HCT116 (cell line): ENCODE results near the gene CTIF. TPM values are rescaled to one million over a fixed set of nuclear protein-coding genes. Genes with fewer than 3 reads are reported as not detected.

Source experiments
- ATAC-seq: fragments of 200-7000 bp; cut with Tn5 transposase; 2 replicates; pipeline ENCODE4 v1.9.1; 2020; ENCODE audit warnings: mild to moderate bottlenecking, moderate library complexity
- BruUV-seq: library from RNA; stranded (reverse); fragments of 400-500 nt; replicated peaks from 2 replicates; lab custom pipeline; 2021; lab: Mats Ljungman, UMichigan
- CTCF ChIA-PET: fragments of 300-600 bp; sonication (Branson Sonifier 250); formaldehyde crosslinking; loops from one replicate; lab custom pipeline; 2021; ENCODE audit warnings: antibody characterized with exemption; lab: Charles Lee
- POLR2A ChIA-PET: fragments of 300-600, 350-600 bp; sonication (Branson Sonifier 250); formaldehyde crosslinking; loops from one replicate; lab custom pipeline; 2021; ENCODE audit warnings: antibody characterized with exemption; lab: Charles Lee
- RAD21 ChIA-PET, 2 experiments: fragments of 300-600 bp; sonication (Branson Sonifier 250); formaldehyde crosslinking; loops; one replicate each; lab custom pipeline; 2023; ENCODE audit warnings: low total read pairs in 2 of 2; ENCODE audit not compliant: uncharacterized antibody in 2 of 2, unreplicated experiment in 2 of 2, low non-redundant PET in 1 of 2; lab: Charles Lee
- DNase-seq: peaks from one replicate; pipeline ENCODE4 v3.0.0-alpha.2; 2010; ENCODE audit warnings: low read depth, low spot score
- H2AFZ ChIP-seq: fragments of 200-600 bp; shearing (Covaris generic), sonication (generic); 2 replicates; pipeline ENCODE4 v1.6.1; 2017; ENCODE audit warnings: low read depth, mixed run types, mixed read lengths, antibody characterized with exemption, low read length; ENCODE audit not compliant: poor library complexity, severe bottlenecking
- H3K27ac ChIP-seq: 2 replicates; pipeline ENCODE4 v1.5.1; 2012; ENCODE audit warnings: low read depth, low read length
- H3K27me3 ChIP-seq: fragments of 200-600 bp; sonication (generic); 2 replicates; pipeline ENCODE4 v1.6.1; 2016; ENCODE audit warnings: mixed run types, low read length, mixed read lengths; ENCODE audit not compliant: insufficient read depth
- H3K36me3 ChIP-seq, 2 experiments: fragments of 200-500 bp in 1 of 2; fragments of 200-600 bp in 1 of 2; sonication (Bioruptor generic) in 1 of 2; sonication (generic) in 1 of 2; 2 replicates each; pipeline versions ENCODE4 v1.5.1 to v1.6.1; 2014 to 2016; ENCODE audit warnings: low read length in 2 of 2, inconsistent platforms in 1 of 2, mixed read lengths in 1 of 2, mixed run types in 1 of 2; ENCODE audit not compliant: insufficient read depth in 2 of 2, control insufficient read depth in 1 of 2
- H3K4me1 ChIP-seq, 2 experiments: fragments of 200-600 bp in 1 of 2; sonication (generic) in 1 of 2; 2 replicates each; pipeline versions ENCODE4 v1.5.1 to v1.6.1; 2012 to 2017; ENCODE audit warnings: low read length in 2 of 2, inconsistent platforms in 1 of 2, mild to moderate bottlenecking in 1 of 2, mixed read lengths in 1 of 2, mixed run types in 1 of 2, moderate library complexity in 1 of 2; ENCODE audit not compliant: insufficient read depth in 2 of 2, control insufficient read depth in 1 of 2
- H3K4me2 ChIP-seq: fragments of 200-600 bp; sonication (generic); 2 replicates; pipeline ENCODE4 v1.6.1; 2017; ENCODE audit warnings: mixed run types, low read length, mixed read lengths
- H3K4me3 ChIP-seq, 2 experiments: fragments of 200-600 bp in 1 of 2; sonication (generic) in 1 of 2; replicated peaks in 1 of 2; 2 replicates each; pipeline ENCODE4 v1.5.1; 2011 to 2016; ENCODE audit warnings: low read length in 2 of 2, control low read depth in 1 of 2, low read depth in 1 of 2, mild to moderate bottlenecking in 1 of 2, mixed read lengths in 1 of 2, mixed run types in 1 of 2
- H3K79me2 ChIP-seq: fragments of 200-600 bp; sonication (generic); 2 replicates; pipeline ENCODE4 v1.6.1; 2017; ENCODE audit warnings: mild to moderate bottlenecking, mixed run types, low read length, moderate library complexity, mixed read lengths; ENCODE audit not compliant: insufficient read depth
- H3K9ac ChIP-seq: fragments of 200-600 bp; sonication (generic); 2 replicates; pipeline ENCODE4 v1.6.1; 2016; ENCODE audit warnings: low read length, mixed read lengths
- H3K9me2 ChIP-seq: fragments of 200-600 bp; sonication (generic), shearing (Covaris generic); 2 replicates; pipeline ENCODE4 v1.6.1; 2017; ENCODE audit warnings: mixed run types, mild to moderate bottlenecking, moderate library complexity; ENCODE audit not compliant: insufficient read depth
- H3K9me3 ChIP-seq, 2 experiments: fragments of 200-500 bp in 1 of 2; fragments of 200-600 bp in 1 of 2; sonication (Bioruptor generic) in 1 of 2; sonication (generic) in 1 of 2; 2 replicates each; pipeline ENCODE4 v1.6.1; 2014 to 2017; ENCODE audit warnings: low read length in 2 of 2, mixed read lengths in 2 of 2, inconsistent platforms in 1 of 2, low read depth in 1 of 2, mild to moderate bottlenecking in 1 of 2, mixed run types in 1 of 2, moderate library complexity in 1 of 2; ENCODE audit not compliant: control insufficient read depth in 1 of 2, insufficient read depth in 1 of 2
- H4K20me1 ChIP-seq: fragments of 200-600 bp; sonication (generic), shearing (Covaris generic); 2 replicates; pipeline ENCODE4 v1.6.1; 2017; ENCODE audit warnings: mixed run types, mild to moderate bottlenecking, moderate library complexity; ENCODE audit not compliant: insufficient read depth
- CTCF ChIP-seq, 3 experiments: fragments of 200-600 bp in 1 of 3; sonication (generic) in 1 of 3; IDR thresholded peaks in 2 of 3; conservative IDR thresholded peaks in 1 of 3; 2 replicates each; pipeline ENCODE4 v1.5.1; 2012 to 2017; ENCODE audit warnings: low read depth in 2 of 3, low read length in 2 of 3, antibody characterized with exemption in 1 of 3, borderline replicate concordance in 1 of 3, control low read depth in 1 of 3, mild to moderate bottlenecking in 1 of 3, mixed read lengths in 1 of 3, mixed run types in 1 of 3, moderate library complexity in 1 of 3; ENCODE audit not compliant: insufficient read depth in 1 of 3
- EZH2phosphoT487 ChIP-seq: fragments of 200-600 bp; IDR thresholded peaks from 2 replicates; pipeline ENCODE4 v1.6.1; 2018; ENCODE audit warnings: antibody characterized with exemption, borderline replicate concordance
- POLR2AphosphoS5 ChIP-seq: IDR thresholded peaks from 2 replicates; pipeline ENCODE4 v1.6.1; 2011; ENCODE audit warnings: mild to moderate bottlenecking, low read depth, low read length, moderate library complexity
- SP1 ChIP-seq: IDR thresholded peaks from 2 replicates; pipeline ENCODE4 v1.6.1; 2012; ENCODE audit warnings: low read depth
- ZNF274 ChIP-seq: fragments of 200-500 bp; sonication (Bioruptor generic); IDR thresholded peaks from 2 replicates; pipeline ENCODE4 v1.6.1; 2014; ENCODE audit warnings: mild to moderate bottlenecking, low read depth, low read length, inconsistent platforms
- intact Hi-C: fragments of 100-400 bp; cut with micrococcal nuclease; formaldehyde crosslinking; loops from 2 replicates; pipeline ENCODE4 v1.10.0; 2022
- total RNA-seq: library from RNA; stranded (reverse); gene quantifications from one replicate; pipeline ENCODE4 v1.2.1, GENCODE V29; 2021; ENCODE audit not compliant: unreplicated experiment

The CTIF gene
- total RNA-seq, 1 experiment from 2014 or later: 19.7 TPM

- Histone ChIP-seq H3K9ac (no peak overlapping the region), H3K27ac (no peak overlapping the region), H3K9me3 (no peaks in the 10 kb centered on the region), H3K27me3 (no peaks in the 10 kb centered on the region), H3K9me2 (no peaks in the 10 kb centered on the region), H3K4me1 (peaks cover 0 to 7% of the 10 kb centered on the region in 2 experiments; a peak in 2 of 4 replicates), H3K36me3 (no peaks in the 10 kb centered on the region), H3K4me3 (no peak overlapping the region), H2AFZ (no peak overlapping the region), H3K79me2 (no peaks in the 10 kb centered on the region), H3K4me2 (no peak overlapping the region), H4K20me1 (no peaks in the 10 kb centered on the region)
- no peak for ATAC-seq
- no peak for TF ChIP-seq CTCF (IDR thresholded peaks at IDR 0.05 in 2 of 3, conservative IDR thresholded peaks at IDR 0.05 in 1 of 3; ENCODE audit: borderline replicate concordance in 1 of 3, insufficient read depth in 1 of 3, low read depth in 2 of 3, low read length in 2 of 3)
- no peak for TF ChIP-seq POLR2AphosphoS5
- TF ChIP-seq EZH2phosphoT487: no peak
- TF ChIP-seq ZNF274: no peak
- TF ChIP-seq SP1: no peak
- RAD21 ChIA-PET: no interaction called here
- BruUV-seq: no TSS peak
- intact Hi-C loops: loop anchor here (5.0 to 10.0 kb wide), 6 partner anchors 234 to 1679 kb away; no protein-coding TSS in a partner anchor
- POLR2A ChIA-PET: no interaction called here
- CTCF ChIA-PET: interaction anchor here (0.7 to 1.1 kb wide), 2 partner anchors 560 kb away, joined by 3 to 4 read pairs; no protein-coding TSS in a partner anchor
- no peak for DNase-seq
Observed at GRCh38 chr18:48678237-48679115, 139.6 kb downstream of the CTIF start.
